ENCODE measurements around the gene KIAA1614.

Gene KIAA1614

DNA sequence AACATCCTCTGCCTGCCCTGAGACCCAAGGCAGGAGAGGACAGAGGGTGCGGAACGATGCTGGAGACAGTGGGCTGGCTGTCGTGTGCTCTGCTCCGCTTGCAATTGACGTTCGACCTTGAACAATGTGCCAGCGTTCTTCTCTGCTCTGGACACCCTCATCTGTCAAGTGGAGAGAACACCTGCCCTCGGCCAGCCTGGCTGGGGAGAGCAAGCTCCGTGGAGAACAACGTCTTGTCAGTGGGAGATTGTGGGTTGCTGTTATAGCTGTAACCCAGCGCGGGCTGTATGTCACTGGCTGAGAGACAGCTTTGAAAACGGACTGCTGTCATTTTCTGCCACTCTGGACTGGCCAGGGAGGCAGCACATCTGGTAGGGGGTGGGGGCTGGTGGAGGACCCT is 14.7 kb downstream of the KIAA1614 start:
- DNase-seq: no peak

DNA sequence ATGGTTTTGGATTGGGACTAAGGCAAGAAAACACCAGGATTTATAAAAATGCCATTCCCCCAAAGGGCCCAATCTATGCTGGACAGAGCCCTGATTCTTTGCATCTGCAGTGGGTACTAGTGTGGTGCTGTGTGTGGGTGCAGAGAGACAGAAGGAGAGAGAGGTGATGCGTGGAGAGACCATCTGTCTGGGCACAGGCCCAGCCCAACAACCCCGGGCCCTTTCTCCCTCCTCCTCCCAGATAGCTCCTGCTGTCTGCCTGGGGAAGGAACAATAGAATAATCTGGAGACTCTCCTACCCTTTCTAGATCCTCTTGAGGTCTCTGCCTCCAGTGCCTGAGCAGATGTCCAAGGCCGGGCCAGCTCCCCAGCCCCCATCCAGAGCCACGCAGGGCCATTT is 15.1 kb downstream of the KIAA1614 start:
- no peak for DNase-seq

DNA sequence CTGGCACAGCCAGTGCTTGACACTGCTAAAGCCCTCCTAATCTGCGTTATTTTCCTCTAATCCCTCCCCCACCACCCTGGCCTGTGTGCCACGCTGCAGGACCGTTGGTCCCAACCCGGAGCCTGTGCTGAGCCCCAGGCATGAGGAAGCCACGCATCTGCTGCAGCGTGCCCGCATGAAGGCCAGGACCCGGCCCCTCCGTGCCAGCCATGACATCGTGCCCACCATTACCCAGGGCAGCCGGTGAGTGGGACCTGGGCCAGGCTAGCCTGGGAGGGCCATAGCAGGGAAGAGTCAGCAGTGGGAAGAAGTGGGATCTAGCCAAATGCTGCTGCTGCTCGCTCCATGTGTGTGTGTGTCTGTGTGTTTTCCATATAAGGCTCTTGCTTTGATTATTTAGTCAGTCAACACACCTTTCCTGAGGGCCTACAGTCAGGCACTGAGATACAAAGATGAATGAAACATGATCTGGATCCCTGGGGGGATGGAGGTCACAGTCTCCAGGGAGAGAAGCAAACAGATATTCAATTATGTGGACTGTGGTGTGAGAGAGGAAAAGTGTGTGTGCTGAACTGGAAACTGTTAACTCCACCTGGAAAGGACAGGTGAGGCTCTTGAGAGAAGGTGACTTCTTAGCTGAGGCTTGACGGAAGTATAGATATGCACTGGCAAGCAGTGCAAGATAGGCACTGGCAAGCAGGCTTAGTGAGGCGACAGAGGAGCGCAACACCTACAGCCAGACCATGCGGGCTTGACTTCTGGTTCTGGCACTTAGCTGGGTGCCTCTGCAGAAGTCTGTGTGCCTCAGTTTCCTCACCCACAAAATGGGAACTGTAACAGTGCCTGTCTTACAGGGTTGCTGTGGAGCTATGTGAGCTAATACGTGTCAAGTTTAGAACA is 15.9 kb downstream of the KIAA1614 start:
- DNase-seq: no peak

DNA sequence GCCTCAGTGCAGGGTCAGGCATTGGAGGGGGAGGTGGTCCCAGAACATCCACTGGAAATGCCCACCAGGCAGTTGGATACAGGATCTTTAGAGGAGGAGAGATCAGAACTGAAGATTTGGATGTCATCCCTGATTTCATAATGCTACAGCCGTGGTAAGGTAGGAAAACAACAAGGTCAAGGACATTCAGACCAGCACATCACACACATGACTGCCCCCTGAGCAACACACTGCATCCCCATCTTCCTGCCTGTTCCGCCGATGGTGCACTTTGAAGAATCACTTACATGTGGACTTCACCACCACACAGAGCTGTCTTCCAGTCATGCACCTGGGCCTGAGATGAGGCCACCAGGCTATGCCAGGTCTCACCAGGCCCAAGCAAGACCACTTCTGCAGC is 16.7 kb downstream of the KIAA1614 start:
- no peak for DNase-seq

DNA sequence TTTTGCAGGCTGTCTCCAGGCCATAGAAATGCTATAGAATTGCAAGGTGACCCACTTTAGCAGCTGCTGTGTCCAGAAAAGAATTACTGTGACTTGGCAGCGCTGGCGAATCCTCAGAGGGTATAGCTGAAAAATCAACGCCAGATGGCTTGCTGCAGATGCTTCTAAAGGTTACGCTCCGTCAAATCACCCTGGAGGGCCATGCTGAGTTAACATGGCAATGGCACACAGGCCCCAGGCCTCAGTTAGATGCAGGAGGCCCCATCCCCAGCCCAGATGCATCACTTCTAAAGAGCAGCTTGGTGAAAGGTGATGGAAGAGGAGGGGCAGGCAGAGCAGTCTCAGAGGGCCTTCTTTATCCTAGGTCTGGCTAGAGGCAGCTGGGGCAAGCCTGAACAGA is 18.0 kb downstream of the KIAA1614 start:
- DNase-seq: no peak

DNA sequence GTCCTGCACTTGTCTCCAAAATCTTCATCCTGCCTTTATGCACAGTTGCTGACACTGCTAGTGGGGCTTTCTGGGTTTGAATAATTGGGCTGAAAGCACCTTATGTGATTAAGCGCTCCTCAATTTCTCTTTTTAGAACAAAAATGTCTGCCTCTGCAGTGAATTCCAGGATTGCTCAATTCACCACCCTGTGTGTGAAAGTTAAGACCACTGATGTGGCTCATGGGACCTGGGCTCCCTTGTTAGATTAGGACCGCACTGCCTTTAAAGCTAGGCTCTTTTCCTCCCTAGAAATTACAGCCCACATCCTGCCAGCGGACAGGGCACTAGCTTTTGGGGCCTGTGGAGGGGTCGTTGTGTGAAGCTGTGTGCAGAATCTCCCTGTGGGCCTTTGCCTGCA is 18.8 kb downstream of the KIAA1614 start:
- no peak for DNase-seq

DNA sequence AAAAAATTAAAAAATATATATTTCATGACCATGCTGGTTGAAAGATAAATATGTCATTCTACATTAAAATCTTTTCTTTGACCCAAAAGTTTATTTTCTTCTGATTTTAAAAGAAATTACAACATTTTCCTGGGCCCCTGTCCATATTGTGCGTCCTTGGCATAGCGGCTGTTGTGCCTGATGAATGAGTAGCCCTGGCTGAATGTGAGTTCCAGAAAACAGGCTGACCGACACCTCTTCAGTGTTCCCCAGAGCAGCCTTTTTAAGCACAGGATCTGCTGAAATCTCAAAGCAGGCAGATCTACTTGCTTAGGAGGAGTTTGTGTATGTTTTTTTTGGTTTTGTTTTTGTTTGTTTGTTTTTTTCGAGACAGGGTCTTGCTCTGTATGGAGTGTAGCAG is 19.7 kb downstream of the KIAA1614 start:
- DNase-seq: no peak

DNA sequence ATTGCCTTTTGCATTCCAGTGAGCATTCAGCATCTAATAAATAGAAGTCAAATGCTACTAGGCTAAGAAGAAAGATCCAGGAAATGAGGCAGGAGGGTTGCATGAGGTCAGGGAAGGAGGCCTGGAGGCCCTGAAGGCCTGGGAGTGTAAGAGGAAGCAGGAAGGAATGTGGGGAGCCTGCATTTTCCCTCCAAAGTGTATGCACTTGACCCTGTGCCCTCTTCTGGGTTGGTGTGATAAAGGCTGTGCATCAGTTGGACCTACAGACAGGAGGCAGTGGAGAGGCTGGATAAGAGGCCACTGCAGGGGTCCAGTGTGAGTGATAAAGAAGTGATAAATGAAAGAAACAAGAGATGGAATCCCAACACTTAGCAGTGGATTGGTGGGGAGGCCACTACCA is 20.4 kb downstream of the KIAA1614 start:
- DNase-seq: no peak

DNA sequence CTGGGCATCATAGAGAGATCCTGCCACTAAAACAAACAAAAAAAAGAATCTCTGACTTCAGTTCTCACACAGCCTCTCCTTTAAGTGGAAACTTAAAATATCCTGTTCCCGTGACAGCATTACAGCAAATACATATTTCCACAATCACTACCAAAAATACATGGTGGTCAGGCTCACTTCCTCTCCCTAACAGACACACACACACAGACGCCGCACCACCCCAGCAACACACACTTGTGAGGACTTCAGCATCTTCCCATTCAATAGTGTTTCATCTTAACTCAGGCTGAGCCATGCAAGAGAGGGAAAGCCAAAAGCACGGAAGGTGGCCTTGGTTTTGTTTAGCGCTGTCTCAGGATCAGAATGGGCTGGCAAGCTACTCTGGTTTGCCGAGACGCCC is 21.9 kb downstream of the KIAA1614 start:
- DNase-seq: peak; percentile 13 to 39

DNA sequence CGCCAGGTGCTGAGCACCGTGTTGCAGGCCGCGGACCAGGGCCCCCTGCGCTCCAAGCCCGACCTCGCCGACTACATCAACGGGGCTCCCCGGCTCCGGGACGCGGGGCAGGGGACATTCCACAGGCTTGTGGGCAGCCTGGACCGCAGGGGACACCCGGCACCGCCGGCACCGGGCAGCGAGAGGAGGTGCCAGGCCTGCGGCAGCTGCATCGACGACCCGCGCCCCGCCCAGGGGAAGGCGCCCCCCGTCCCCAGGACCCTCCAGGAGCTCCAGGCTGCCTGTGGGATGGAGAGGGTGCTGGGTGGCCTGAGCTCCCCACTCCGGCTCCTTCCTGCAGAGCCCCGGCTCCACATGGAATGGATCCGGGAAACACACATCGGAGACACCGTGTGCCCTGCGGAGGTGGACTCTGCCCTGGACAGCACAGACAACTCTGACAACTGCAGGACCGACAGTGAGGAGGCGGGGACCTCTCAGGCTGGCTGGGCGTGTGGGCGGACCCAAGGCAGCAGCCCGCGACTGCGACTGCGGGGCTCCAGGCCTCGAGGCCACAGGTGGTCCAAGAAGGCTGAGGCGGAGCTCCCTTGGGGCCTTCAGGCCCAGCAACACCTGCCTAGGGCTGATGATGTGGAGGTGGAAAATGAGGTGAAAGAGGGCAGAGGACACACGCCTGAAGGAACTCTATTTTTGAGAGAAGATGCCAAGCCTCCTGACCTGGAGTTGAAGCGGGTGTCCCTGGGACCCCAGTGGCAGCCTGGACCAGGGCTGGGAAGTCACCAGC is 22.8 kb downstream of the KIAA1614 start:
- DNase-seq: no peak

DNA sequence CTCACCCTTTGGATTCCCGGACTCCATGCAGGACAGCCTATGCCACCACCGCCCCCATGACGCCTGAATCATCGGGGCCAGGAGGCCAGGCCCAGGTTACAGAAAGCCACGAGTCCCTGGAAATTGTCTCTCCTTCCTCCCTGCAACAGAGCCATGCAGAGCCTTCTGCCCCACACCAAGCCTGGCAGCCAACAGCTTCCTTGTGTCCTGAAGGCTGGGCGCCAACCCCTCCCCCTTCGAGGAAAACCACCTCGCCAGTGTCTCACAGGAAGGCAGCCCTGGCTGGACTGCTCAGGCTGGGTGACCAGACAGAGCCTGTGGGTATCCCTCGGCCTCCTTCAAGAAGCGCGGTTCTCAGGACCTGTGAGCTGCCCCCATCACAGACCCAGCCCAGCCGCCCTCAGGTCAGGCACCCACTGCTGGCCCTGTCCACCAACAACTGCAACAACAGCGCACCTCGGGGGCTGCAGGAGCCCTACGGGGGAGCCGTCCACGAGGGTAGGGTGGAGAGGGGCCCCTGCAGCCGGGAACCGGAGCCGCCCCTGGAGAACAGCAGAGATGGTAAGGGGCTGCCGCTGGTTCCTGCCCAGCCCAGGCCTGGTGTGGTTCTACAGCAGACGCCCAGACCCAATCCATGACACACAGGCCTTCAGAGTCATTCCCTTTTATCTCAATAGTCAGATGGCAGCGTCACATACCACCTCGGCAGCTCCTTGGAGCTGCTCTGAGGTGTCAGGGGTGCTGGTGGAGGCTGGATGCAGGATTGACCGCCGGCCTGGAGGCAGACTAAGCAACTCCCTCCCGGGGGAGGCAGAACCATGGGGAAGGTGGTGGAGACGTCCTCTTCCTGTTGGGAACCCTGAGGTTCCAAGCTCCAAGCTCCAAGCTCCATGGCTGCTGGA is 23.7 kb downstream of the KIAA1614 start:
- no peak for DNase-seq

DNA sequence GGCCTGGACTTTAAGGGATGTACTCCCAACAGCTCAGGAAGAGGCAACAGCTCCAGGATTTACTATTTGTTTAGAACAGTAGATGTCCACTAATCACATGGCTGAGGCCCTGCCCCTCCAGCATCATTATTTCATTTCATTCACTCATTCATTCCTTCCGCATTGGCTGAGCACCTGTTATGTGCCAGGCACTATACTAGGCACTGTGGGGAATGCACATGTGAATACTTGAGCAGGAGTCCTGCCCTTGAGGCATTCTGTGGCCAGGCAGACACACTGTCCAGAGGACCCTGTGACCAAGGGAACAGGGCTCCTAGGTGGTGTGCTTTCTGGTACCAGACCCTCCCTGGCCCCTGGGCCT is 24.3 kb downstream of the KIAA1614 start:
- no peak for DNase-seq

DNA sequence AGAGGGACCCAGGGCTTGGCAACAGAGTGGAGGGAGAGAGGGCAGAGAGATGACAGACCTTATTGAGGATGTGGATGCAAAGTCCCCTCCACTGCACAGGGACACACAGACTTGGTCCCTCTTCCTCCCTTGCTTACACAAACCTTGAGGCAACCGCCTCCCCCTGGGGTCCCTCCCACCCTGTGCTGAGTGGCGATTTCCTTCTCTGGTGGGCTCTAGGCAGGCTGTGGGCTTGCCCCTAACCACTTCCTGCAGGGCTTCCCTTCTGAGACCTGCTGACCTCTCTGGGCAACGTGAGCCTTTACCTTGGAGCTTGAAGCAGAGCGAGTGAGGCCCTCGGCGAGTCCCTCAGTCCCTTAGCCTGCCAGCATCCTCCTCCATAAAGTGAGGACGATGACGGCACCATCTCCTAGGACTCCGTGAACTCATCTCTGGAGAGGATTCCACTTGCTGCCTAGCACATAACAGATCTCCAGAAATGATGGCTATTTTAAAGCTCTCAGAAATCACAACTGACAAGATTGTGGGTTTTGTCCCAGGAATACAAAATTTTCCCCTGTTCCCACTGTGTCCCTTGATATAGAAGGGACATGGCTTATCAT is 25.0 kb downstream of the KIAA1614 start:
- no peak for DNase-seq

DNA sequence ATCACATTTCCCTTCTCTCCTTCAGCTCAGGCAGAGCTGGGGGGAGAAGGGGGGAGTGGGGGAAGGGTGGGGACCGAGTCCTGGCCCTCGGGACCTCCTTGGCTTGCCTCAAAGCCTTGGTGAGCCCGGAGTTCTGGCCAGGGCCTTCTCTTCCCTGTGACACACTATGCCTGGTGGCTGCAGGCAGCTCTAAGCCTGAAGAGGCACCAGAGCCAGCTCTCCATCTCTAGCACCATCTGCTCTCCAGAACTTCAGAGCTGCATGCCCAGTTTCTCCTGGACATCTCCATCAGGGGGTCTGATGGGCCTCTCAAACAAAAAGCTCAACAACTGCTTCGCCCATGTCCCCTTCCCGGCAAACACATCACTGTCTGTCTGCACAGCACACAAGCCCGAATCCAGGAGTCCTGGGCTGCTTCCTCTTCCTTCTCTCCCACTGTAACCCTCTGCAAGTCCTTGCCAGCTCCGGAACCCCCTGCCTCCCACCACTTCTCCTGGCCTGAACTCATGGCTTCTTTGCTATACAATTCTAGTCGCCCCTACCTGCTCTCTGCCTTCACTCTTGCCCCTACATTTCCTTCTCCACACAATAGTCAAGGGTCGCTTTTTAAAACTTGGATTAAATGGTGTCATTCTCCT is 26.5 kb downstream of the KIAA1614 start:
- no peak for DNase-seq

DNA sequence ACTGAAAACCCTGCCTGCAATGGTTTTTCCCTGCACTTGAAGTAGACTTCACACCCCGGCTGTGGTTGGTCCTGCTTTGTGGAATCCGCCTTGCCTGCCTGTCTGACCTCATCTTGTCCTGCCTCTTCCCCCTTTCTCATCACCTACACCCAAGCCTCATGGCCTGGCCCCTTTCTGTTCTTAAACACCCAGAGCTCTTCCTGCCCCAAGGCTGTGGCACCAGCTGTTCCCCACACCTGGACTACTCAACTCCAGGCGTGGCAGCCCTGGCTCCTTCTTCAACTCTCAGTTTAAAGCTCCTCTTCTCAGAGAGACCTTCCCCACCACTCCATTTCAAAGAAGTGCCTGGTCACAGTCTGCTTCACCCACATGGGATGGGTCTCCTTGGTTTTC is 27.0 kb downstream of the KIAA1614 start:
- DNase-seq: no peak

DNA sequence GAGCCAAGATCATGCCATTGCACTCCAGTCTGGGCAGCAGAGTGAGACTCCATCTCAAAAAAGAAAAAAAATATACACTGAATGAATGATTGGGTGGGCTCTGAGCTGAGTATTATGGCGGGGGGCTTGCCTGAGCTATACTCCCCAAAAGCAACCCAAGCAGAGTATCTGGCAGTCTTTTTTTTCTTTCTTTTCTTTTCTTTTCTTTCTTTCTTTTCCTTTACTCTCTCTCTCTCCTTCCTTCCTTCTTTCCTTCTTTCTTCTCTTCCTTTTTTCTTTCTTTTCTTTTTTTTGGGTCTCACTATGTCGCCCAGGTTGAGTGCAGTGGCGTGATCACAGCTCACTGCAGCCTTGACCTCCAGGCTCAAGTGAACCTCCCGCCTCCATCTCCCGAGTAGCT is 27.7 kb downstream of the KIAA1614 start:
- DNase-seq: no peak

DNA sequence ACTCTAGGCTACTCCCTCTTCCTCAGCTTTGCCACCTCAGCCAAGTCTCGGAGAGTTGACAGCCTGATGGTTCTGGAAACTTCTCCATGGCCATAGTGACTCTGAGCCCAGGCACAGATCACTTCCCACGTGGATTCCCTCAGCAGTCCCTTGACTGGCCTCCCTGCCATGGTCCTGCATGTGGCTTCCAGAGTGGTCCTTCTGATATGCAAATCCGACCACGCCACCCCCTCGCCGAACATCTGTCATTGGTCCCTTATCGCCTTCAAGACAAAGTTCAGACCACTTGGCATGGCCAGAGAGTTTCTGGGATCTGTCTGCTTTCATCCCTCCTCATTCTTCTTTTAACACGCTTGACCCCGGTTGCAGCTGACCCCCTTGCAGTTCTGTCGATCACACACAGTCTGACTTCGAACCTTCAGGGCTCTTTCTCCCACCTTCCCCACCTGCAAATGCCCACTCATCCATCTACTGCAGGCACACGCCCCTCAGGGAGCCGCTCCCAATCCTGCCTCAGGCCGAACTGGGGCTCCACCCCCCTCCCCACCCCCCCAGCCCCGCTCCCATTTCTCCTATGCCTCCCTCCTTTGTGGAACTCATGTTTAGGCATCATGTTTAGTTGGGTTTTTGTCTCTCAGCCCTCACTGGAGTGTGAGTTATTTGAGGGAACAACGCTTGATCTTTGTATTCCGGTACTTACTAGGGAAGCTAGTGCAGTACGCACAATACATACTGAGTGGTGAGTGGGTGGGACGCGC is 29.0 kb downstream of the KIAA1614 start:
- DNase-seq: no peak

DNA sequence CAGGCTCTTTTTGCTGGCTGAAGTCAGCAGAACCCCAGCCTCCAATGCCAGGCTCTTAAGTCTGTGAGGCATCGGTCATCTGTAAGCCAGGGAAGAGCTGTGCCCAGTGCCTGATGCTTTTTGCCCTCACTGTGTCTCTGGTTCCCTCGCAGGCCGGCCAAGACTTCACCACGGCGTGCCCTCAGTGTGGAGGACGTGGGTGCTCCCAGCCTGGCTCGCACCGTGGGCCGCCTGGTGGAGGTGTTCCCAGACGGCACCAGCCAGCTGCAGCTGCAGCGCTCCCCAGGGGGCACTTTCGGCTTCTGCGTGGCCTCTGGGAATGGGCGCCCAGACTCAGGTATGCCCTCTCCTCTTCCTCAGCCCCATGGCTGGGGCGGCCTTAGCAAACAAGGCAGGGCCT is 32.5 kb downstream of the KIAA1614 start:
- DNase-seq: no peak

DNA sequence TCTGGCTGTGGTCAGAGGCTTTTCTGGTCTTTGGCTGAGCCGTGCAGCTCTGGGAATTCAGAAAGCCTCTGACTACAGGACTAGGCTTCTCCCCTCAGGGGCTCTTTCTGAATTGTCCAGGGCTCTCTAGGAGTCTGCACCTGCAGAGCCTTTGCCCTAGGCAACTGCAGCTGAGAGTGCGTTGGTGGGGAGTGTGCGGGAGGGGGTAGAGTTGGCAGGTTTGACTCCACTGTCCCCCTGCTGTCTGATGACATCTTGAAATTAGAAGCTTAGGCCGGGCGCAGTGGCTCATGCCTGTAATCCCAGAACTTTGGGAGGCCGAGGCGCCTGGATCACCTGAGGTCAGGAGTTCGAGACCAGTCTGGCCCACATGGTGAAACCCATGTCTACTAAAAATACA is 32.9 kb downstream of the KIAA1614 start:
- DNase-seq: no peak

DNA sequence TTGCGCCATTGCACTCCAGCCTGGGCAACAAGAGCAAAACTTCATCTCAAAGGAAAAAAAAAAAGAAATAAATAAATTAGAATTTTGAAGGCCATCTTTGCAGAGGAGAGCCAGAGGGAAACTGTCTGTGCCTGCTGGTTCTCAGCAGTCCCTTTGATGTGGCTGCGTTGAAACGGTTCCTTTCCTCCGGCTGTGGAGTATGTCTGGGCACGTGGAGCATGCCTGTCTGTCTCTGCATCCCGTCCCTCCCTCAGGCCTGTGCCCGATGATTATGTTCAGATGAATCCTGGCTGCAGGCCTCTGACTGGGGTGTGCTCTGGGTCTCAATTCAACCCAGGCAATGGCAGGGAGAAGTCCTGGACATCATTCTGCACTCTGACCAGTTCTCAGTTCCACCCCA is 33.4 kb downstream of the KIAA1614 start:
- no peak for DNase-seq
